Muscle of back (tissue), 11 donors: ENCODE data around the gene EXOC3L4. TPM values are rescaled to one million over a fixed set of nuclear protein-coding genes. Genes with fewer than 3 reads are reported as not detected.
"Not testable (repeated sequence)": the region's sequence is repeated elsewhere in the genome, so short reads cannot be mapped to it uniquely, and the experiment has no call there.

Experiments
- DNase-seq, 3 donors: peaks; one replicate each; pipeline versions ENCODE4 v3.0.0 to v3.0.0-alpha.2; 2013
- polyA plus RNA-seq, 10 donors: library from polyadenylated mRNA; unstranded; fragments of 120-200 nt; gene quantifications; one replicate each; pipeline ENCODE4 v1.2.1, GENCODE V29; 2013; ENCODE audit not compliant: insufficient read length in 10 of 10

Gene EXOC3L4
- polyA plus RNA-seq, 10 donors, result 0.12 to 1.5 (median 0.51) TPM

DNA sequence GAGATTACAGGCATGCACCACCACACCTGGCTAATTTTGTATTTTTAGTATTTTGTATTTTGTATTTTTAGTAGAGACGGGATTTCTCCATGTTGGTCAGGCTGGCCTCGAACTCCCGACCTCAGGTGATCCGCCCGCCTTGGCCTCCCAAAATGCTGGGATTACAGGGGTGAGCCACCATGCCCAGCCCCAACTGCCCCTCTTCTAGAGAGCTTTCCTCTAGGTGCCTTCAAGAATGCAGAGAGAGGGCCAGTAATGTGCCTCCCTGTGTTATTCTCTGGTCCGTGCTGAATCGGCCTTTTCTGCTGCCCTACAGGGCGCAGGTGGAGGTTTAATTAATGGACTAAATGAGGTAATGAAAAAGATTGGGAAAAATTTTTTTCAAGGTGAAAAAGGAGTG, 25.0 kb downstream of the EXOC3L4 start:
- not testable (repeated sequence) for DNase-seq

DNA sequence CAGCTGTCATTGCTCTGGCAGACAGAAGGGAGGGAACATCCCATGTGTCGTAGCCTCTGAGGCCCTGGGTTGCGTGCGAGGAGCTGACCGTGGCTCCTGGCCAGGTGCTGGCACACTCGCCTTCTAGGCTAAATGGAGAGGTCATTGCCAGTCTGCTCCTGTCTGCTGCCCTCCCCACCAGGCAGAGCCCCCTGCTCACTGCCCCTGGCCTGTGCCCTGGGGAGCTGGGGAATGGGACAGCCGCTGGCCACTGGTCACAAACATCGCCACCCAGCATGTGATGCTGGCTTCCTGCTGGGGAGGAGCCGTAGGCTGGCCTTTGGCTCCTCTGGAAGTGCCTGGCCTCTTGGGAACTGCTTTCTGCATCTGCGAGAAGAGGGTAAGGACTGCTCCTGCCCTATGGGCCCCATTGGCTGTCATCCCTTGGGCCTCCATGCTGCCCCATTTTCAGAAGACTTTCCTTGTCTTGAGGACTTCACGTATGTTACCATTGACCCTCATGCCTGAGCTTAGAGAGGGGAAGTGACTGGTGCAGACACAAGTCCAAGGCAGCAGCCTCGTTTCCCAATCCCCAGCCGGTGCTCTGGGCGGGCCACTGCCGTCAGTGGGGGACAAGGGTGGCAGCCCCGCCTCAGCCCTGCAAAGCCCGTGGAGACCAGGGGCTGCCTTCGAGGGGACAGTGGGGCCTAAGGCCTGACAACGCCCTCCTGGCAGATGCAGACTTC, 26.8 kb downstream of the EXOC3L4 start:
- DNase-seq, result peak in 1 of 3 donors; percentile 89

DNA sequence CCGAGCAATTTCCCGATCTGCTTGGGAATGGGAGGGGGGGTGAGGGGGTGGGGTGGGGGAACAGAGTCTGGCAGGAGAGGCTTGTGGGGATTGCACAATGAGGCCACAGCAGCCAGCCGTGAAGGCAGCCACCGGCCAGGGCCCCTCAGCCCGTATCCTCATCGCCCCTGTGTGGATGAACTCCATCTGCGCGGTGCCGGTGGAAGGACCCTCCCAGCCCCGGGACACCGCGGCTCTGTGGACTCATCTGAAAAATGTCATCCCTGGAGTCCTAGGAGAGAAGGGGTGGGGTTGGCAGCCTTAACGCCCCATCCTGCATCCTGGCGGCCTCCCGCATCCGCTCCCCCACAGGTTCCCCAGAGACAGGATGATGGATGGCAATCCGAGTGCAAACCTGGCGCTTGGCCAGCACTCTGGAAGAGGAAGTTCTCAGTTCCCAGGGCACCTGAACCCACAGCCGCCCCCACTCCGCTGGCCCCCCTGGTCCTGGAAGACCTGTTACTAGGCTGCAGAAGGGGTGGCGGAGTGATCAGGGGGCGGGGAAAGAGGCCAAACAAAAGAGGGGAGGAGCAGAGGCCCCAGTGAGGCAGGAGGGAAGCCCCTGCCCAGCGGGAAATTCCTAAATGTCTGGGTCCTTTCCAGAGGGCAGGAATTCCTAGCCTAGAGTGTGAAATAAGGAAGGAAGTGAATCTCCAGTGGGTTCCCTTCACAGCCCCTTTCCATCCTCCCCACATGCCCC, 27.5 kb downstream of the EXOC3L4 start:
- peak; percentile 78 to 96 (median 90) for DNase-seq

DNA sequence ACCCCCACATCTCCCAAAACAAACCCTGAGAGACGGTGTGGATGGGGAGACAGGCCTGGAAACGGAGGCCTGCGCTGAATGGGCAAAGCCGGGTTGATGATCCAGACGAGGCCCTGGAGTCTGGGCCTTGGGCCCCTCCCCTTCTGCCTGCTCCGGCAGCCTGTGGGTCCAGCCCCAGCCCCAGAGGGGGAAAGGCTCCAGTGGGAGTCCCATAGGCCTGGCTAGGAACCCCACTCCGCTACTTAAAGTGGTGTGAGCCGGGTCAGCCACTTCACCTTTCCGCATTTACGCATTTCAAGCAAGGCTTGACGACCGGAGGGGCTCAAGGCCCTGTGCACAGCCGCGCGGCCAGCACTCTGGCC, 28.0 kb downstream of the EXOC3L4 start:
- peak in 2 of 3 donors; percentile 34 to 93 for DNase-seq

DNA sequence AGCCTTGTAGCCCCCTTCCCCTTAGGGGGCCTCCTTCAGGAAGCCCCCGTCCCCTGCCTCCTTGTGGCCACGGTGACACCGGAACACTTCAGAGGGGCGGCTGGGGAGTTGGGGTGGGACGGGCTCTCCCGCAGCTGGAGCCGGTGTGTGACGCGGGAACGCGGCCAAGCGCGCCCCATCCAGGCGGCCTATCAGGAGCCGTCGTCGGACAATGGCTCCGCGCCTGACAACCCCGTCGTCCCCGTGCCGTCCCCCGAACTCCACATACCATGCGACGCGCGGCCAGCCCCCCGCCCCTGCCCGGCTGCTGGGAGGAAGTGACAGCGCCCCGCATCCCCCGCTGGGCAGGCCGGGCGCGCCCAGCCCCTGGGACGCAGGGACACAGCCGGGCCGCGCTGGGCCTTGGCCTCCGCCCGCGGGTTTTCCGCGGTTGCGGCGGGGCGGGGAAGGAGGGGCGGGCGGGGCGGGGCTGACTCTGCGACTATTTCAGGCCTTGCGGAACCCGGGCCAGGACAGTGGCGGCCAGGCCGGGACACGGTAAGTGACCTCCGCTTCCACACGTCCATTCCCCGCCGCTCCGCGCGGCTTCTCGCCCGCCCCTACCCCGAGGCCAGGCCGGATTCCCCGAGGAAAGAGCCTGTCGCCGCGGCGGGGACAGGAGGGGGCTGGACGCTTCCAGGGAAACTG, 28.6 kb downstream of the EXOC3L4 start, which contains the start of gene TNFAIP2:
TSS of gene TNFAIP2 (plus strand) at position 515 of the 687 bp plus-strand sequence. CDS start 2,997 bp downstream, outside the sequence.
- peak in 2 of 3 donors; percentile 38 to 79 for DNase-seq

DNA sequence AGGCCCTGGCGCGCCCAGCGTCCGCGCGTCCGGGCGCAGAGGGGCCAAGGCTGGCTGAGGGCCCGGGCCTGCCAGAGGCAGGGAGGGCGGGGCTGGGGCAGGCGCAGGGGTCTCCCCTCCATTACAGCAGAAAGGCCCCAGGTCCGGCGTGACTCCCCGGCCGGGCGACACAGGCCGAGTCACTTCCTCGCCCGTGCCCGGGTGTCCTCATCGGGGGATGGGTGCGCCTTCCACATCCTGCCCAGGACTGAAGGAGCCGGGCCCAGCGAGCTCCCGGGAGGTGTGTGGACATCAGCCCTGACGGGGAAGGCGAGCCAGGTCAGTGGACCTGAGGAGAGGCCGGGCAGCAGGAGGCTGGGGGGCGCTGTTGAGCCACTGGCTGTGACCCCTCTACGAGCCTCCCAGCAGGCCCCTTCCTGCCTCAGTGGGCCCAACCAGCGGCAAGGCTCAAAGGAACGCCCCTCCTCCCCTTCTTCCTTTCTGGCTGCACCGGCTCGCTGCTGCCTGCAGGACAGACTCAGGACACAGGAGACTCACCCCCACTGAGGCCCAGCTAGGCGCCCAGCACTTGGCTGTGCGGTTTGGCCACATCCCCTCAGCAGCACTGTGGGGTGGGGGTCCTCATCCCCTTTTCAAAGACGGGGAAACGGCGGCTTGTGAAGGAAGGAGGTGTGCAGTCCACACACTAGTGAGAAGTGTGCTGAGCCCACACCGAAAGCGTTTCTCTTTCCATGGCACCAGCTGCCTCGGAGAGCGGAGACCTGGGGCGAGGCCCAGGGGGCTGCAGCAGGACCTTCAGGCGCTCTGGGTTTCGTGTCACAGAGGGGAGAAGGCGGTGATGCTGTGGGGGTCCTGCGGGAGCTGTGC, 29.3 kb downstream of the EXOC3L4 start:
- peak in 1 of 3 donors; percentile 79 for DNase-seq

DNA sequence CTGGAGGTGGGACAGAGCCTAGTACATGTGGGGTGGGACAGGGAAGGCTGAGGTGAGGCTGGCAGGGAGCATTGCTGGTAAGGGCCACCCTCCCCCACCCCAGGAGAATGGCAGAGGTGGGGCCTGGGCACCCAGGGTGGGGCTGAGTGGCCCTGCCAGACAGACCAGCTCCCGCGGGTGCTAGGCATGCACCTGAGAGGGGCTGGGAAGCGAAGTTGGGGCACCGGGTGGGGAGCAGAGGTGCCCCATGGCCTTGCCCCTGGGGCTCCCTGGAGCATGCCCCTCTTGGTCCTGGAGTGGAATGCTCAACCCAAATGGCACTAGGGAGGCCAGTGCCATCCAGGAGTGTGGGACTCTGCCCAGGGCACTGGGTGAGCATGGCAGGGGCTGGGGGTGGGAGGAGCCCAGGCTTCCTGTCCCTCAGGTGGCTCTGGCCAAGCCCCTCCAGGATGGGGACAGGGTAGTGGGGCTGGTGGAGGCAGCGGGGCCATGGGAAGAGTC, 30.0 kb downstream of the EXOC3L4 start:
- DNase-seq, result no peak

DNA sequence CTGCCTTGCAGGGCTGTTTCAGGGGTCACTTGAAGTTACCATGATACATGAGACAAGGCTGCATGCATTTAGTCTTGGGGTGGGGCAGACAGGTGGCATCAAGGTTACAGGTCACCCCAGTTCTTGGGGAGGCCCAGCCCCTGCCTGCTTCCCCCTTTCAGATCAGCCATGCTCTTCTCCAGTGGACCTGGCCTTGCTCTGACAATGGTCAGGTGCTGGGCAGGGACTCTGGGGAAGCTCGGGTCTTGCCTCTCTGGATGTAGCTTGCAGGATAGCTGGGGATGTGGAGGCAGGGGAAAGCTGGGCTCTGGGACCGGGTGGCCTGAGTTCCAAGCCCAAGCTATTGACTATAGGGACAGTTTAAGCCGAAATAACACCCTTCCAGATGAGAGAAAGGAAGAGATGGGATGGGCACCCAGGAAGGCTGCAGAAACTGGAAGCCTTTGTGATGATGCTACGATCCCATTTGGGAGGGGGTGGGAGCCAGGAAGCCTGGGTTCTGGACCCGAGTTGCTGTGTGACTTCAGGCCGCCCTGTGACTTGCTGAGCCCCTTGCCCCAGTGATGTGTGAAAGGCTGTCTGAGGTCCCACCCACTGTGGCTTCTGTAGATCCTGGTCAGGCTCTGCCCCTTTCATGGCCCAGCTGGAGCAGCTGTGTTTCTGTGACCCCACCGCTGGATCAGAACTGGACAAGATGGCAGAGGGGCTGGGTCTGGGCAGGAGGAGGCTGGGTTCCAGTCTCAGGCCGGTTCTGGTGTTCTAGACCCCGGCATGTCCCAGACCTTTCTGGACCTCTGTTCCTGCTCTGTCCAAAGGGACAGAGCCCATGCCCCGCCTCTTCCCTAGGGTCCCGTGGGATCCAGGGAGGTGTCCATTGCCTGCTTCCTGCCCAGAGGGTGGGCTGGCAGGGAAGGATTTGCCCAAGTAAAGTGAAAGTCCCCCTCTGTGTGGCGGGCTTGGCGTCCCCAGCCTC, 30.9 kb downstream of the EXOC3L4 start:
- DNase-seq, result no peak

DNA sequence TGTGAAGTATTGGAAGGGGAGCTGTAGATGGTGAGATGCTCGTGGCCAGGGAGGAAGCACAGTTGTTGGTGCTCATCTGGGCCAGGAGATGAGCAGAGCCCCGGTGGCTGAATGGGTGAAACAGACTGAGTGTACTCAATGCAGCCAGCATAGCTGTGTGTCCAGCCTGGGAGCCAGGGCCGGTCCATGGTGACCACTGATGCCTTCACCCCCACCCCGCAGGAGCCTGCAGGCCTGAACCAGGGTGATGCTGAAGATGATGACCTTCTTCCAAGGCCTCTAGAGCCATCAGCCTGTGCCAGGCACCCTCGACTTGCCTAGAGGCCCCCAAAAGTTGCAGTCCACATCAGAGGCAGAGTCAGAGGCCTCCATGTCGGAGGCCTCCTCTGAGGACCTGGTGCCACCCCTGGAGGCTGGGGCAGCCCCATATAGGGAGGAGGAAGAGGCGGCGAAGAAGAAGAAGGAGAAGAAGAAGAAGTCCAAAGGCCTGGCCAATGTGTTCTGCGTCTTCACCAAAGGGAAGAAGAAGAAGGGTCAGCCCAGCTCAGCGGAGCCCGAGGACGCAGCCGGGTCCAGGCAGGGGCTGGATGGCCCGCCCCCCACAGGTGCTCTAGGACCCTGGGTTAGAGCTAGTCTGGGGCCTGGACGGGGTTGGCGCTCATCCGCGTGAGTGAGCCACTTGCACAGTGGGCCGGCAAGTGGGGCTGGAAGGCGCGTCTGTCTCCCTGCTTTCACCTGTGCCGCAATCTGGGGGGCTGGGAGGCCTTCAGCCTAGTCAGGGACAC, 31.8 kb downstream of the EXOC3L4 start:
- DNase-seq, result no peak

DNA sequence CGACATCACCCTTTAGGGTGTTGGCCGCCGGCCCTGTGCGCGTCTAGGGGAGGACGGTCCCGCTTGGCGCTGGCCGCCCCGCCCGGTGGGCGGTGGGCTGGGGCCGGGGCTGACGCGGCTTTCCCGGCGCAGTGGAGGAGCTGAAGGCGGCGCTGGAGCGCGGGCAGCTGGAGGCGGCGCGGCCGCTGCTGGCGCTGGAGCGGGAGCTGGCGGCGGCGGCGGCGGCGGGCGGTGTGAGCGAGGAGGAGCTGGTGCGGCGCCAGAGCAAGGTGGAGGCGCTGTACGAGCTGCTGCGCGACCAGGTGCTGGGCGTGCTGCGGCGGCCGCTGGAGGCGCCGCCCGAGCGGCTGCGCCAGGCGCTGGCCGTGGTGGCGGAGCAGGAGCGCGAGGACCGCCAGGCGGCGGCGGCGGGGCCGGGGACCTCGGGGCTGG, 32.4 kb downstream of the EXOC3L4 start:
- peak in 1 of 3 donors; percentile 77 for DNase-seq

DNA sequence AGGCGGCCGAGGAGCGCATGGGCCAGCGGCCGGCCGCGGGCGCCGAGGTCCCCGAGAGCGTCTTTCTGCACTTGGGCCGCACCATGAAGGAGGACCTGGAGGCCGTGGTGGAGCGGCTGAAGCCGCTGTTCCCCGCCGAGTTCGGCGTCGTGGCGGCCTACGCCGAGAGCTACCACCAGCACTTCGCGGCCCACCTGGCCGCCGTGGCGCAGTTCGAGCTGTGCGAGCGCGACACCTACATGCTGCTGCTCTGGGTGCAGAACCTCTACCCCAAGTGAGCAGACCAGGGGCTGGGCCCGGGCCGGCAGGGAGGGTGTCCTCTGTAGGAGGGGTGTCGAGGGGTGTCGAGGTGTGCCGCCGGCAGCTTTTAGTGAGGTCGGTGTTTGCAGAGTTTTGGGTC, 32.8 kb downstream of the EXOC3L4 start:
- DNase-seq, result no peak

DNA sequence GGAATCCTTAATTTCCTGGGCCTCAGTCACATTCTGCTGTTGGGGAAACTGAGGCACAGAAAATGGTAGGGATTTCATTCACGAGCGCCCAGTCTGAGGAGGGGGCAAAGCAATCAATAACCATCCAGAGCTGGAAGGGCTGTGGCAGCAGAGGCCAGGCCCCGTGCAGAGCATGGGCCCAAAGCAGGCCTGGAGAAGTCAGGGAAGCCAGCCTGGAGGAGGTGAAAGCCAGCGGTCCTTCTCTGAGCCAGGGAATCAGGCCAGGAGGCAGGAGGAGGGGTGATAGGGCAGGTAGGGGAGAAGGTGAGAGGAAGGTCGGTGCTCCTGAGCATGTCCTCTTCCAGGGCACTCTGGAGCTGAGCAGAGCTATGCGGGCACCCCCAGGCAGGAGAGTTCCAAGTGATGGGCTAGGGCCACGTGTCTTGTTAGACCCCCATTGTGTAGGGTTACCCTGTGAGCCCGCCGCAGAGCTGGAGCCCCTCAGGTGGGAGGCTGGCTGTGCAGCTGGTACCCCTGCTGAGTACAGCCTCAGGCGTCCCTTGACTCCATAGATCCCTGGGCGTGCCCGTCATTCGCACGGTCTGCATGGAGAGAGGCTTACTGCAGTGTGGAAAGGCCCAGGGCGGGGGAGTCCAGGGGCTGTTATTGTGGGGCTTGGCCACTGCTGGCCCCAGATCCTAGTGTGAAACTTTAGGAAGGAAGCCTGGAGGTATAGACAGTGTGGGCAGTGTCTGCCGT, 33.5 kb downstream of the EXOC3L4 start:
- no peak for DNase-seq

DNA sequence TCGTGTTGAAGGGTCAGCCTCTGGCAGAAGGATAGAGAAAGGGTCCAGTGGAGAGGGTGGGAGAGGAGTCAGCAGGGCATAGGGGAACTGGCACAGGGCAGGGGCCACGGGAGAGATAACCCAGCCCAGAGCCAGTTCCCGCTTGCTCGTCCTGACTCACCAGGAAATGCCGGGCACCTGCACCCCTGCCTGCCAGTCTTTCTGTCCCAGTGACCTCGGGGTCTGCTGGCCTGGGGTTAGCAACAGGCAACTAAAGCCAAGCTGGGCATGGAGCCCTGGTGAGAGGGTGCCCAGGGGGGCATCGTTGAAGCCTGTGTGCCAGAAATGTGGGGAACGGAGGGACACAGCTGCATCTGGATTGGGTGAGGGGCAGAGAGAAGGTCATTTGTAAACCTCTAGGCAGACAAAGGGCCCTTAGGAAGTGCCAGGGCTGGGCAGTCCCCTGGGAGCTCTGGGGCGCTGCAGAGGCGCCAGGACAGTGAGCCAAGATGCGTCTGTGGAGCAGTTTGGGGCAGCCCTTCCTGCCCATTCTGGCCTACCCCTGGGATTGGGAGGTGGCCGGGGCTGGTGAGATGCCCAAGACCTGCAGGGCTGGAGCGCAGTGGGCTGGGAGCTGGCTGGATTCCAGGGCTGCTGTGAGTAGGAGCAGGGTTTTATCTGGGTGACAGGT, 34.2 kb downstream of the EXOC3L4 start:
- DNase-seq, result no peak

DNA sequence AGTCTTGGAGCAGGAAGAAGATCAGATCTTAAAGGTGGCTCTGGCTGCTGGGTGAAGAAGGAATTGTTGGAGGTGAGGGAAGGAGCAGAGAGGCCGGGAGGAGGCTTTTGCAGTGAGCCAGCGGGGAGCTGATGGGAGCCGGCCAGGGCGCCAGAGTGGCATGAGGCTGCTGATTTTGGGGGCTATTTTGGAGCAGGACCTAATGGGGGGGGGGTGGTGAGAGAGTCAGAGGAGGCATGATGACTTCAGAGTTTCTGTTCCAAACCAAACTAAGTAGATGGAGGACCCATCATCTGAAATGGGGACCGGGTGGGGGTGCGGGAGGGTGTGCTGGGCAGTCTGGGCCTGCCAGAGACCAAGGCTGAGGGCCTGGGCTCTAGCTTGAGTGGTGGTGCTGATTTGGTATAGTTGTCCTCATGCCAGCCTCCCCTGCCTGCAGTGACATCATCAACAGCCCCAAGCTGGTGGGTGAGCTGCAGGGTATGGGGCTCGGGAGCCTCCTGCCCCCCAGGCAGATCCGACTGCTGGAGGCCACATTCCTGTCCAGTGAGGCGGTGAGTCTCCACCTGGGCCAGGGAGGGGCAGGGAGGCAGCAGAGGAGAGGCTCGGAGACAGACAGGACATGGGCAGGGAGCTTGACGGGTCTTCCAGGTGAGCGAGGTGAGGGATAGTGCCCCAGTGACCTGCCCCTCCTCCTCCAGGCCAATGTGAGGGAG, 34.9 kb downstream of the EXOC3L4 start:
- no peak for DNase-seq

DNA sequence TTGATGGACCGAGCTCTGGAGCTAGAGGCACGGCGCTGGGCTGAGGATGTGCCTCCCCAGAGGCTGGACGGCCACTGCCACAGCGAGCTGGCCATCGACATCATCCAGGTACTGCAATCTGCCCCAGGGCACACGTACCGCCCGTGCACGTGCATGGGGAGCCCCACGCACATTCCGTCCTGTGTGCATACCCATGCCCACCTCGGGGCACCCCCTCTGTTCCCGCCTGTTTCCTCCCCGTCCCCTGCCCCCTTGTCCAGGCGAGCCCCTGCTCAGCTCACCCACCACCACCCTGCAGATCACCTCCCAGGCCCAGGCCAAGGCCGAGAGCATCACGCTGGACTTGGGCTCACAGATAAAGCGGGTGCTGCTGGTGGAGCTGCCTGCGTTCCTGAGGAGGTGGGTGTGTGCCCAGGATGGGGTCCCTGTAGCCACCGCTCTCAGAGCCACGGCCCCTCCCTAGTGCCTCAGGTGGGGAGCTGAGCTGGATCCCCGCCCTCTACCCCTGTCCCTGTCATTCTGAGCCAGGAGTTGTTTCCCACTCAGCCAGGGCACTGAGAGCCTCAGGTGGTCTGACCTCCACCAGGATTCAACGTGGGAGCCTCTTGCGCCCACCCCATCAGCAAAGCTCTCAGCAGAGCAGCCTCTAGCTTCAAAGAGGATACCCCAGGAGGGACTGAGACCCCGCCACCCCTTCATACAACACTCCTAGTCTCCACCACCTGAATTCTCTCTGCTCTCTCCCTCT, 35.7 kb downstream of the EXOC3L4 start:
- DNase-seq, result no peak

DNA sequence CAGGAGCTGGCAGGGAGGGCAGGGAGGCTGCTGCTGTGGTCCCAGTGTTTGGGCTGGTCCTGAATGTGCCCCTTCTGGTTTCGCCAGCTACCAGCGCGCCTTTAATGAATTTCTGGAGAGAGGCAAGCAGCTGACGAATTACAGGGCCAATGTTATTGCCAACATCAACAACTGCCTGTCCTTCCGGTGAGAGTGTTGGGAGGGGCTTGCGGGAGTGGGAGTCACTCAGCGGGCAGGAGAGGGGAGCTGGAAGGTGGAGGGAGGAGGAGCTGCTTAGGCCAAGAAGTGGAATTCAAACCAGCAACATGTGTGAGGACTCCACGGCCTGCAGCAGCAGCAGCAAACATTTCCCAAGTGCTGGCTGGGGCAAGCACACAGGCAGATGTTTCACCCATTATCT, 36.4 kb downstream of the EXOC3L4 start:
- DNase-seq, result peak in 2 of 3 donors; percentile 32 to 63
